ENCODE results near the gene TMC7. TPM values are rescaled to one million over a fixed set of nuclear protein-coding genes. Genes with fewer than 3 reads are reported as not detected.

Gene TMC7
- total RNA-seq (2014; rRNA removed; shearing (Covaris generic)) = 2.4 TPM in 2 replicates
- polyA plus RNA-seq (2016; fragmentation: Nextera tagmentation; extraction: Ambion mirVana) = 0.75 and 1.7 TPM in 2 replicates
- long read RNA-seq = 0 reads

- no peaks in the 10 kb centered on the region for H3K27me3 ChIP-seq (ENCODE audit: insufficient read depth)
- H3K27ac Mint-ChIP-seq = no peak within 1 kb of the TSS
- H3K36me3 Mint-ChIP-seq (ENCODE audit: low read depth) = no peaks in the 10 kb centered on the region
- no peaks in the 10 kb centered on the region for H3K36me3 ChIP-seq (ENCODE audit: insufficient read depth)
- H2AFZ ChIP-seq = peak within 1 kb of the TSS; percentile 97
- no peaks in the 10 kb centered on the region; the same call in 2 of the 3 replicates for H3K4me1 Mint-ChIP-seq
- H3K4me3 Mint-ChIP-seq = peak within 1 kb of the TSS; percentile 80
- peak within 1 kb of the TSS; percentile 86 for H3K4me2 ChIP-seq
- no peaks in the 10 kb centered on the region for H3K9me2 ChIP-seq (ENCODE audit: insufficient read depth)
- no peaks in the 10 kb centered on the region for H3K79me2 ChIP-seq (replicated peaks; ENCODE audit: insufficient read depth)
- H3K27ac ChIP-seq (ENCODE audit: low read depth) = 0 out of 2 replicates have a peak within 1 kb of the TSS, but pooled peaks have one; percentile 36
- peak within 1 kb of the TSS; percentile 80 for H3K4me3 ChIP-seq
- H3K27me3 Mint-ChIP-seq (ENCODE audit: insufficient read depth, low read depth, poor library complexity) = peaks cover 3% of the 10 kb centered on the region
- 0 out of 2 replicates have a peak, but pooled peaks cover 3% of the 10 kb centered on the region for H3F3A ChIP-seq (replicated peaks; ENCODE audit: low read depth)
- H3K4me1 ChIP-seq (ENCODE audit: insufficient read depth) = no peaks in the 10 kb centered on the region
- DNase-seq (ENCODE audit: low spot score) (peak; percentile 97), ATAC-seq (peak; percentile 97)
- H4K20me1 ChIP-seq (replicated peaks; ENCODE audit: insufficient read depth) = no peaks in the 10 kb centered on the region
- H3K9me3 Mint-ChIP-seq = no peaks in the 10 kb centered on the region; the same call in 2 of the 3 replicates
- TF ChIP-seq ZNF331 (CRISPR knock-in tag; IDR thresholded peaks at IDR 0.05; ENCODE audit: low read depth) (no peak), NANOG (IDR thresholded peaks at IDR 0.05; ENCODE audit: borderline replicate concordance) (no peak), ZNF114 (CRISPR knock-in tag; IDR thresholded peaks at IDR 0.05) (no peak), CREB1 (CRISPR knock-in tag; IDR thresholded peaks at IDR 0.05; ENCODE audit: low read depth) (peak; percentile 77), STAT1 (IDR thresholded peaks at IDR 0.05; ENCODE audit: unreplicated experiment) (no peak), EZH2phosphoT487 (IDR thresholded peaks at IDR 0.05; ENCODE audit: unreplicated experiment) (no peak), POLR2AphosphoS5 (IDR thresholded peaks at IDR 0.05; ENCODE audit: low read depth) (peak; percentile 49; the same call in 1 of the 2 replicates)
- TF ChIP-seq, protein P1, sequence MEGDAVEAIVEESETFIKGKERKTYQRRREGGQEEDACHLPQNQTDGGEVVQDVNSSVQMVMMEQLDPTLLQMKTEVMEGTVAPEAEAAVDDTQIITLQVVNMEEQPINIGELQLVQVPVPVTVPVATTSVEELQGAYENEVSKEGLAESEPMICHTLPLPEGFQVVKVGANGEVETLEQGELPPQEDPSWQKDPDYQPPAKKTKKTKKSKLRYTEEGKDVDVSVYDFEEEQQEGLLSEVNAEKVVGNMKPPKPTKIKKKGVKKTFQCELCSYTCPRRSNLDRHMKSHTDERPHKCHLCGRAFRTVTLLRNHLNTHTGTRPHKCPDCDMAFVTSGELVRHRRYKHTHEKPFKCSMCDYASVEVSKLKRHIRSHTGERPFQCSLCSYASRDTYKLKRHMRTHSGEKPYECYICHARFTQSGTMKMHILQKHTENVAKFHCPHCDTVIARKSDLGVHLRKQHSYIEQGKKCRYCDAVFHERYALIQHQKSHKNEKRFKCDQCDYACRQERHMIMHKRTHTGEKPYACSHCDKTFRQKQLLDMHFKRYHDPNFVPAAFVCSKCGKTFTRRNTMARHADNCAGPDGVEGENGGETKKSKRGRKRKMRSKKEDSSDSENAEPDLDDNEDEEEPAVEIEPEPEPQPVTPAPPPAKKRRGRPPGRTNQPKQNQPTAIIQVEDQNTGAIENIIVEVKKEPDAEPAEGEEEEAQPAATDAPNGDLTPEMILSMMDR (conservative IDR thresholded peaks at IDR 0.05; ENCODE audit: low read depth in 2 of 2) = peak; percentile 67 to 81
- TF ChIP-seq, protein P2, sequence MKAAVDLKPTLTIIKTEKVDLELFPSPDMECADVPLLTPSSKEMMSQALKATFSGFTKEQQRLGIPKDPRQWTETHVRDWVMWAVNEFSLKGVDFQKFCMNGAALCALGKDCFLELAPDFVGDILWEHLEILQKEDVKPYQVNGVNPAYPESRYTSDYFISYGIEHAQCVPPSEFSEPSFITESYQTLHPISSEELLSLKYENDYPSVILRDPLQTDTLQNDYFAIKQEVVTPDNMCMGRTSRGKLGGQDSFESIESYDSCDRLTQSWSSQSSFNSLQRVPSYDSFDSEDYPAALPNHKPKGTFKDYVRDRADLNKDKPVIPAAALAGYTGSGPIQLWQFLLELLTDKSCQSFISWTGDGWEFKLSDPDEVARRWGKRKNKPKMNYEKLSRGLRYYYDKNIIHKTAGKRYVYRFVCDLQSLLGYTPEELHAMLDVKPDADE (IDR thresholded peaks at IDR 0.05) = no peak
These were observed at the start of gene TMC7 for GRCh38 chr16:18983565-18984434. TMC7 (plus strand) TSS chr16:18983934; CDS start chr16:18984064, 130 bp downstream.

DNA sequence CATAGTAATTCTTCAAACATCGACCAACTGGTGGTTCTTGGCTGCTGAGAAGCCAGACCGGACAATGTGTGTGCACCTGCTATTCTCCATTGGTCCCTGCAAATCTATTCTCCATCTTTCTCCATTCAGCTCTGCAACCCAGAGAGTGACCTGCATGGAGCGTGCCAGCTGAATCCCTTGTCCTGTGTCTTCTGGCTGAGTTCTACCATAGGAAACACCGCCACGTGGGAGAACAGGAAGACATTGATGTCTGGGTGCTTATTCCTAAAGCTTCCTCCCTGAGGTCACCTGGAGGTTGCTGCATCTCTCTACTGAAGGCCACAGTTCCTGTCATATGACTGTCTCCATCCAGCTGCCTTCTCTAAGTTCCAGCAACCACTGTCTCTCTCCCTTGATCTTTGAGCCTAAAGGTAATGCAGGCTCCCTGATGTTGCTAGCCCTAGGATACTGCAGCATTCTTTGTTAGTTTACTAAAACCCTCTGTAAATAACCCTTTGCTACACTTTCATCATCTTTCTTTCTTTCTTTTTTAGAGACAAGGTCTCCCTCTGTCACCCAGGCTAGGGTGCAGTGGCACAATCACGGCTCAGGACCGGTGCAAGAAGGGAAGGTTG lies 46.9 kb upstream of the TMC7 start:
- H3K36me3 ChIP-seq (ENCODE audit: insufficient read depth) = no peaks in the 10 kb centered on the region
- DNase-seq (ENCODE audit: low spot score) (no peak), ATAC-seq (no peak)
- no peaks in the 10 kb centered on the region for H3K9me2 ChIP-seq (ENCODE audit: insufficient read depth)
- no peaks in the 10 kb centered on the region for H3K79me2 ChIP-seq (replicated peaks; ENCODE audit: insufficient read depth)
- H3K27me3 ChIP-seq (ENCODE audit: insufficient read depth) = no peaks in the 10 kb centered on the region
- no peaks in the 10 kb centered on the region for H3F3A ChIP-seq (replicated peaks; ENCODE audit: low read depth)
- Mint-ChIP-seq H3K27ac (no peak overlapping the region), H3K4me1 (peaks cover 8% of the 10 kb centered on the region), H3K27me3 (ENCODE audit: insufficient read depth, low read depth, poor library complexity) (peaks cover 10% of the 10 kb centered on the region), H3K4me3 (no peak overlapping the region), H3K36me3 (ENCODE audit: low read depth) (no peaks in the 10 kb centered on the region), H3K9me3 (no peaks in the 10 kb centered on the region)
- H3K4me2 ChIP-seq = no peak overlapping the region
- no peaks in the 10 kb centered on the region for H3K4me1 ChIP-seq (ENCODE audit: insufficient read depth)
- no peak overlapping the region for H3K4me3 ChIP-seq
- no peak overlapping the region for H2AFZ ChIP-seq
- H4K20me1 ChIP-seq (replicated peaks; ENCODE audit: insufficient read depth) = no peaks in the 10 kb centered on the region
- H3K27ac ChIP-seq (ENCODE audit: low read depth) = no peak overlapping the region
- TF ChIP-seq, protein P1 (conservative IDR thresholded peaks at IDR 0.05; ENCODE audit: low read depth in 2 of 2) = no peak
- TF ChIP-seq ZNF114 (CRISPR knock-in tag; IDR thresholded peaks at IDR 0.05) (no peak), ZNF331 (CRISPR knock-in tag; IDR thresholded peaks at IDR 0.05; ENCODE audit: low read depth) (no peak), REST (IDR thresholded peaks at IDR 0.05; ENCODE audit: unreplicated experiment) (no peak), POLR2AphosphoS5 (IDR thresholded peaks at IDR 0.05; ENCODE audit: low read depth) (no peak), CREB1 (CRISPR knock-in tag; IDR thresholded peaks at IDR 0.05; ENCODE audit: low read depth) (no peak), JUNB (IDR thresholded peaks at IDR 0.05; ENCODE audit: unreplicated experiment) (no peak)
- TF ChIP-seq, protein P2 (IDR thresholded peaks at IDR 0.05) = no peak

All from GM23338 (cell line).